ENCODE measurements around the gene USP43.

GRCh38 chr17:9693755-9694154, 48.4 kb downstream of the USP43 start:
- TF ChIP-seq CTCF (conservative IDR thresholded peaks at IDR 0.05; ENCODE audit: low read depth, low read length) (no peak), EZH2 (IDR thresholded peaks at IDR 0.05; ENCODE audit: borderline replicate concordance, low read depth, low read length, poor library complexity, severe bottlenecking) (no peak)
